Fibroblast of pulmonary artery (primary cell): ENCODE measurements around the gene PRKCE.

Experiments used
- DNase-seq: peaks from one replicate; pipeline ENCODE4 v3.0.0-alpha.2; 2010; ENCODE audit warnings: low read depth
- H3K4me3 ChIP-seq: replicated peaks from 2 replicates; pipeline ENCODE4 v1.5.1; 2011; ENCODE audit warnings: low read depth, mild to moderate bottlenecking, control low read depth, low read length, moderate library complexity
- CTCF ChIP-seq: IDR thresholded peaks from 2 replicates; pipeline ENCODE4 v1.5.1; 2011; ENCODE audit warnings: mild to moderate bottlenecking, control low read depth, low read length, inconsistent platforms; ENCODE audit errors: missing control alignments

PRKCE gene

GRCh38 chr2:46146866-46147502 lies 495.5 kb downstream of the PRKCE start:
- no peak for DNase-seq
- no peak for TF ChIP-seq CTCF
- H3K4me3 ChIP-seq: no peak overlapping the region

GRCh38 chr2:46147626-46148368 lies 496.3 kb downstream of the PRKCE start:
- no peak overlapping the region for H3K4me3 ChIP-seq
- no peak for TF ChIP-seq CTCF
- DNase-seq: no peak

GRCh38 chr2:46148369-46148736 lies 496.9 kb downstream of the PRKCE start:
- no peak for TF ChIP-seq CTCF
- DNase-seq: no peak
- H3K4me3 ChIP-seq: no peak overlapping the region

GRCh38 chr2:46150445-46150955 lies 499.0 kb downstream of the PRKCE start:
- no peak for TF ChIP-seq CTCF

GRCh38 chr2:46151577-46151976 lies 500.1 kb downstream of the PRKCE start:
- DNase-seq: no peak
- no peak overlapping the region for H3K4me3 ChIP-seq
- no peak for TF ChIP-seq CTCF

More at GRCh38 chr2:46150445-46150955, 499.0 kb downstream of the PRKCE start:
- no peak for DNase-seq
- H3K4me3 ChIP-seq: no peak overlapping the region

- no peak overlapping the region for H3K4me3 ChIP-seq
- TF ChIP-seq CTCF: no peak
- DNase-seq: no peak
Measured at GRCh38 chr2:46153996-46154753, 502.7 kb downstream of the PRKCE start.
